HG03025 (cell line): ENCODE data around the gene EMILIN2.
"Not testable (repeated sequence)": the region's sequence is repeated elsewhere in the genome, so short reads cannot be mapped to it uniquely, and the experiment has no call there.

Source experiments
- ATAC-seq: cut with Tn5 transposase; IDR thresholded peaks from one replicate; pipeline ENCODE4 v1.9.1; 2021; ENCODE audit warnings: mild to moderate bottlenecking, moderate library complexity; ENCODE audit not compliant: unreplicated experiment, low FRiP score

The EMILIN2 gene

DNA sequence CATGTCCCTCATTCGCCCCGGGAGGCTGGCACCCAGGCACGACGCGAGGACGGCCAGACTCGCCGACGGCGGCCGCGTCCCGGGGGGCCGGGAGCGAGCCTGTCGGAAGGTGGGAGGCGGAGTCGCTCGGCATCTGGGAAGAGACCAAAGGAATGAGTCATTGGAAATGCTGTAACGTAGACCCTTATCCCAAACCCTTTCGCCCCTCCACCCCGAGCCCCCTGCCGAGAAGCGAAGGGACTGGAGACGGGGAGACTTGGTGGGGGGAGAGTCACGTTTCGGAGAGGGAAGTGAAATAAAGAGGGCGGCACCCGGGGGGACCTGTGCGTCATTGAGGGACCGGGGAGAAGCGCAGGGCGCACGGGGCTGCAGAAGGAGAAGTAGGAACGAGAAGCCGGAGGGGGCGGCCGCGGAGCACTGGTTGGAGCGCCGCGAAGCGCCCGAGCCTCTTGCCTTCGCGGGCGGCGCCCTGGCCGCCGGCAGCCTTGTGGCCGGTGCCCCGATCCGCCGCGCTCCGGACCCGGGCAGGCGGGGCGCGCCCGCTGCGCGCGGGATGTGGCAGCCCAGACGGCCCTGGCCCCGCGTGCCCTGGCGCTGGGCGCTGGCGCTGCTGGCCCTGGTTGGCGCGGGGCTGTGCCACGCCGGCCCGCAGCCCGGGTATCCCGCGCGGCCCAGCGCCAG lies at the start of gene EMILIN2:
EMILIN2 (plus strand) TSS at position 371 of the 681 bp plus-strand sequence; CDS start at position 554, 183 bp downstream.
- ATAC-seq, result no peak

DNA sequence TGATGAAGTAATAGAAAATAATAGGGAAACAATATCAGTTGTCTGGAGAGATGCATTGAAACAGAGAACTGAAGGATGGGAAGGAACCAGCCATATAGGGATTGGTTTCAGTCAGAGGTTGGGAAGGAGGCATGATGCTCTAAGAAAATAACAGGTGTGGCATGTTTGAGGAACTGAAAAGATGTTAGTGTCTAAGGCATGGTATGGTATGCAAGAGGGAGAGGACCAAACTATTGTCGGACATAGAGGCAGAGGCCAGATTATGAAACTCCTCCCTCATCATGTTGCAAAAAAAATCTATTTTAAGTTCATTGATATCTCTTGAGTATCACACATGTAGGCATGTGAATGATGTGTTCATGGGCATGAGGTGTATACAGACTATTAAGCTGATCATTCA lies 48.9 kb upstream of the EMILIN2 start:
- no peak for ATAC-seq

DNA sequence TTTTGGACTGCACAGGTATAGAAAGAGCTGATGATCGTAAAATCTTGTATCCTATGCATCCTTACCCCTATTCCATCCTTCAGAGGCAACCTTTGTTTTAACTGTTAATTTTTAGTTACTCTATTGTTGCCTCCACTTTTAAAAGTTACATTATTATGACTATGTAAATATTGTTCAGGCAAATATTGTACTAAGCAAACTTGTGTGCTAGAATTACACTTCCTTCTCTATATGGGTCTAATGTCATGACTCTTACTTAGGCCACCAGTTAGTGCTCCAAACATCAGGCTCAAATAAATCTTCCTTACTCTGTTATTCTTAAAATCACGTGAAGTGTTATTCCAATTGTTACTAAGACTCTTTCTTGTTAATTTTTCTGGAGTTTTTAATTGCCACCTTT lies 47.4 kb upstream of the EMILIN2 start:
- ATAC-seq, result no peak

DNA sequence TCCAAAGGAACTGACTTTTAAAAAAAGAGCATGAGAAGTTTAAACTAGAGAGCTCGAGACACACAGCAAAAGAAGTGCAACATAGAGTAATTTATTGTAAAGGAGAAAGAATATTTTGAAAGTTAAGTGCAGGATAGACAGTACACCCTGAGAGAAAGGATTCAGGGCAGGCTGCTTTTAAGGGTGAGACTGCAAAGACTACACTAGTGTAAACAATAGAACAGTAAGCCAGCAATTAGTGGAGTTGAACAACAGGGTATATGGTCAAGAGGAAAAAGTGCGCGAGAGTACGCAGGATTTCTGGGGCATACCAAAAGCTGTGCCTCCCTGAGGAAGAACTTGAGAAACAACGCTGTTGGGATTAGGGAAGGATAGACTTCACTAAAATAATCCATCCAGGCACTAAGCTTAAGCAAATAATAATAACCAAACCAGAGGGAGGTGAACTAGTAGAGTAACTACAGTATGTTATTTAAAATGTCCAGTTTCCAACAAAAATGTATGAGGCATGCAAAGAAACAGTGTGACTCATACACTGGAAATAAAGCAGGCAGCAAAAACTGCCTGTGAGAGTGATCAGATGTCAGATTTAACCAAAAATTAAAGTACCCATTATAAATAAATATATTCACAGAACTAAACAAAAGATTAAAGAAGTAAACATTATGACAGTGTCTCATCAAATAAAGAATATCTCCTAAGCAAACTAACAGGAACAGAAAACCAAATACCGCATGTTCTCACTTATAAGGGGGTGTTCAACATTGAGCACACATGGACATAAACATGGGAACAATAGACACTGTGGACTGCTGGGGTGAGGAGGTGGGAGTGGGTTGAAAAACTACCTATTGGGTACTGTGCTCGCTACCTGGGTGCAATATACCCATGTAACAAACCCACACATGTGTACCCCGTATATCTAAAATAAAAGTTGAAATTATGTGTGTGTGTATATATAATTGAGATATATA lies 40.5 kb upstream of the EMILIN2 start:
- no peak for ATAC-seq

DNA sequence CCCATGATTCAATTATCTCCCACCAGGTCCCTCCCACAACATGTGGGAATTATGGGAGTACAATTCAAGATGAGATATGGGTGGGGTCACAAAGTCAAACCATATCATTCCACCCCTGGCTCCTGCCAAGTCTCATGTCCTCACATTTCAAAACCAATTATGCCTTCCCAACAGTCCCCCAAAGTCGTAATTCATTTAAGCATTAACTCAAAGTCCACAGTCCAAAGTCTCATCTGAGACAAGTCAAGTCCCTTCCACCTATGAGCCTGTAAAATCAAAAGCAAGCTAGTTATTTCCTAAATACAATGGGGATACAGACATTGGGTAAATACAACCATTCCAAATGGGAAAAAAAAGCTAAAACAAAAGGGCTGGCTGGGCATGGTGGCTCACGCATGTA lies 38.2 kb upstream of the EMILIN2 start:
- not testable (repeated sequence) for ATAC-seq

DNA sequence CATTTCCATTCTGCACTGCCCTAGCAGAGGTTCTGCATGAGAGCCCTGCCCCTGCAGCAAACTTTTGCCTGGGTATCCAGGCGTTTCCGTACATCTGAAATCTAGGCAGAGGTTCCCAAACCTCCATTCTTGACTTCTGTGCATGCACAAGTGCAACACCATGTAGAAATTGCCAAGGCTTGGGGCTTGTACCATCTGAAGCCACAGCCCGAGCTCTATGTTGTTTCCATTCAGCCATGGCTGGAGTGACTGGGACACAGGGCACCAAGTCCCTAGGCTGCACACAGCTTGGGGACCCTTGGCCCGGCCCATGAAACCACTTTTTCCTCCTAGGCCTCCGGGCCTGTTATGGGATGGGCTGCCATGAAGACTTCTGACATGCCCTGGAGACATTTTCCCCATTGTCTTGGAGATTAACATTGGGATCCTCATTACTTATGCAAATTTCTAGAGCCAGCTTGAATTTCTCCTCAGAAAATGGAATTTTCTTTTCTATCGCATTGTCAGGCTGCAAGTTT lies 37.1 kb upstream of the EMILIN2 start:
- not testable (repeated sequence) for ATAC-seq

DNA sequence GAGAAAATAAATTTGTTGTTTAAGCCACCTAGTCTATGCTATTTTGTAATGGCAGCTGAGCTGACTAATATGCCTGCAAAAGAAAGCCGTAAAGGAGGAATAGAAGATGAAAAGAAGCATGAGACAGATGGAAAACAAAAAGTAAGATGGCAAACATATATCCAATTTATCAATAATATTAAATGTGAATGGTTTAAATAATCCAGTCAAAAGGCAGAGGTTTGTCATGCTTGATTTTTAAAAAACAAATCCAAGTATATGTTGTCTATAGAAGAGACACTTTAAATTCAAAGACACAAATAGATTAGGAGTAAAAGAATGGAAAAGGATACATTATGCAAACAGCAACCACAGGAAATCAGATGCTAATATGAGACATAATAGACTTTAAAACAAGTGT lies 35.4 kb upstream of the EMILIN2 start:
- no peak for ATAC-seq

DNA sequence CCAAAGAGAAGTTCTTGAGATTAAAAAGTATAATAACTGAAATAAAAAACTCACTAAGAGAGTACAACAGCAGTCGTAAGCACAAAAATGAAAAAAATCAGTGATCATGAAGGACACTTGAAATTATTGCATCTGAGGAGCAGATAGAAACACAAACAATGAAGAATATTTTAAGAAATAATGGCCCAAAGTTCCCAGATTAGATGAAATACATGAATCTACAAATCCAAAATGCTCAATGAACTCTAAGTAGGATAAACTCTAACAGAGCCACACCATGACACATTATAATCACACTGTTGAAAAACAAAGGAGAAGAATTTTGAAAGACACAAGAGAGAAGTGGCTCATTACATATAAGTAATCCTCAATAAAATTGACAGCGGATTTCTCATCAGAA lies 31.9 kb upstream of the EMILIN2 start:
- no peak for ATAC-seq

DNA sequence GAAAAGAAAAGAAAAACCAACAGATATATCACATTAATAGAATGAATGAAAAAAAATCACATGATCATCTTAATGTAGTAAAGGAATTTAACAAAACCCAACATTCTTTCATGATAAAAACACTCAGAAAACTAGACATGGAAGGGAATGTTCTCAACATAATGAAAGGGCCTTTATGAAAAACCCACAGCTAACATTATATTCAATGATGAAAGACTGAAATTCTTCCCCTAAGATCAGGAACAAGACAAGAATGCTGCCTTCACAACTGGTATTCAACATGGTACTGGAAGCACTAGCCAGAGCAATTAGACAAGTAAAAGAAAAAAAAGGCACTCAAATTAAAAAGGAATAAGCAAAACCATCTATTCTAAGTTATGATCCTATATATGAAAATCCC lies 28.5 kb upstream of the EMILIN2 start:
- ATAC-seq, result no peak

DNA sequence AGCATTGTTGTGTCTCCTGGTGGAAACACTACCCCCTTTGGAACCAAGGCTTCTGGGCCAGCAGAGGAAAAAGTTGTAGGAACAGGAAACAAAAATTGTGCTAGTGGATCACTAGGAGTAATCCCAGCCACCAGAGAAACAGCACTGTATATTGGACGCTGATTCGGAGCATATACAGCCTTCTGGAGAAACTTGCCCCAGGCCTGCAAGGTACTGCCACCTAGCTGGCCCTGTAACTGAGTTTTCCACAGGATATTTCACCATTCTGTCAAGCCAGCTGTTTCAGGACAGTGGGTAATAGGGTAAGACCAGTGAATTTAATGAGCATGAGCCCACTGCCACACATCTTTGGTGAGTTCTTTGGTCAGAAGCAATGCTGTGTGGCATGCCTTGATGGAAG lies 25.1 kb upstream of the EMILIN2 start:
- ATAC-seq, result no peak

DNA sequence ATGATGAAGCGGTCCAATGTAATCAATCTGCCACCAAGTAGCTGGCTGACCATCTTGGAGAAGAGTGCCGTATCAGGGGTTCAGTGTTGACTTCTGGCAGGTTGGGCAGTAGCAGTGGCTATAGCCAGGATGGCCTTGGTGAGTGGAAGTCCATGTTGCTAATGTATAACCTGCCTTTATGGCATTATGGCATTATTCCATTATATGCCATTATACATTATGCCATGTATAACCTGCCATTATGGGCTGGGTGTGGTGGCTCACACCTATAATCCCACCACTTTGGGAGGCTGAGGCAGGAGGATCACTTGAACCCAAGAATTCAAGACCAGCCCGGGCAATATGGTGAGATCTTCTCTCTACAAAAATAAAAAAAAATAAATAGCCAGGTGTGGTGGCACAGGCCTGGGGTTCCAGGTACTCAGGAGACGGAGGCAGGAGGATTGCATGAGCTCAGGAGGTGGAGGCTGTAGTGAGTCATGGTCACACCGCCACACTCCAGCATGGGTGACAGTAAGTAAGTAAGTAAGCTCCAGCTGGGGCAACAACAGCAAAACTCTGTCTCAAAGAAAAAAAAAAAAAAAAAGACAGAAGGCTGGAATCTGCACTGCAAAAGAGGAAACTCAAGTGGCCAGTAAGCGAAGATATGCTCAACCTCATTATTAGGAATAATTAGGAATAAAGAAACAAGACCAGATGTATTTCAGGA lies 24.4 kb upstream of the EMILIN2 start:
- ATAC-seq, result no peak

DNA sequence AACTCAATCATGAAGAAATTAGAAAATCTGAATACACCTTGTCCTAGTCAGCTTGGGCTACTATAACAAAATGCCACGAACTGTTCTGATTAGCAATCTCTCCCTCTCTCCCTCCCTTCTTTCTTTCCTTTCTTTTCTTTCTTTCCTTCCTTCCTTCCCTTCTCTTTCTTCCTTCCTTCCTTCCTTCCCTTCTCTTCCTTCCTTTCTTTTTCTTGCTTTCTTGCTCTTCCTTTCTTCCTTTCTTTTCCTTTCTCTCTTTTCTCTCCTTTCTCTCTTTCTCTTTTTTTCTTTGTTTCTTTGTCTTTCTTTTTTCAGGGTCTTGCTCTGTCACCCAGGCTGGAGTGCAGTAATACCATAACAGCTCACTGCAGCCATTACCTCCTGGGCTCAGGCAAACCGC lies 23.6 kb upstream of the EMILIN2 start:
- ATAC-seq, result no peak

DNA sequence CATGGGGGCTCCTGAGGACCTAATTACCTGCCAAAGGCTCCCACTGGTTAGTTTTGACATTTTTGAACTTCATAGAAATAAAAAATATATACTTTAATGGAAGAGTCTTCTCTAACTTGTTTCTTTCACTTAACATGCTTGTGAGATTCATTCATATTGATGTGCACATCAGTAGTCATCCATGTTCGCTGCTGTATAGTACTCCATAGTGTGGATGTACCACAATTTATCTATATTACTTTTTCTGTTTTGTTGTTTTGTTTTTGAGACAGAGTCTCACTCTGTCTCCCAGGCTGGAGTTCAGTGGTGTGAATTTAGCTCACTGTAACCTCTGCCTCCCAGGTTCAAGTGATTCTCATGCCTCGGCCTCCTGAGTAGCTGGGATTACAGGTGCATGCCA lies 22.8 kb upstream of the EMILIN2 start:
- no peak for ATAC-seq

DNA sequence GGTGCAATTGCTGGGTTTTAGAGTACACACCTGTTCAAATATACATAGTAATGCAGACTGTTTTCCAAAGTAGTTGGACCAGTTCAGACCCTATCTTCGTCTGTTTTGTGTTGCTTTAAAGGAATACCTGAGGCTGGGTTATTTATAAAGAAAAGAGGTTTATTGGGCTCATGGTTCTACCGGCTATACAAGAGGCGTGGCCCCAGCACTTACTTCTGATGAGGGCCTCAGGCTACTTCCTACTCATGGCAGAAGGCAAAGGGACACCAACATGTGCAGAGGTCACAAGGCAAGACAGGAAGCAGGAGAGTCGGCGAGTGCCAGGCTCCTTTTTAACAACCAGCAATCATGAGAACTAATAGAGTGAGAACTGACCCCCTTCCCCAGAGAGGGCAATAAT lies 21.9 kb upstream of the EMILIN2 start:
- ATAC-seq, result no peak

DNA sequence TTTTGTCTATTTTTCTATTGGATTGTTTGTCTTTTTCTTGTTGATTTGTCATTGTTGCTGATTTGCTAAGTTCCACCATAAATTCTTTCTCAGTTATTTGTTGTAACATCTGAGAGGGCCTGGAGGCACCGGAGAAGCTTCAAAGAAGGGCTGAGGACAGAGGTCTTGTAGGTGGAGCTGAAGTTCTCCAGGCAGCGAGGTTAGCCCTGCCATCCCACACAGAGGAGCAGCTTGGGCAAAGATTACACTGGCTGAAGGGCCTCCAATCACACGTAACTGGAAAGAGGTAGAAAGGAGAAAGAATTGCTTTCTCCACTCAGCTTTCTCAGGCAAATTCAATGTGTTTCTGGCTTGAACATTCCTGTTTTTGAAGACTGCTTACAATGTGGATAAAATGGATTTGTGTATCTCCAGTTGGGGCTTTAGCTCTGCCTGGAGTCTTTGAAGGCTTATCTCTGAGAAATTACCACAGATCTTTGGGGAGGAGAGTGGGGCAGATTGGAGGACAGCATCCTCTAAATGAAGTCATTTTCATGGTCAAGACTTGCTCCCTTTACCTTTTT lies 21.1 kb upstream of the EMILIN2 start:
- no peak for ATAC-seq

DNA sequence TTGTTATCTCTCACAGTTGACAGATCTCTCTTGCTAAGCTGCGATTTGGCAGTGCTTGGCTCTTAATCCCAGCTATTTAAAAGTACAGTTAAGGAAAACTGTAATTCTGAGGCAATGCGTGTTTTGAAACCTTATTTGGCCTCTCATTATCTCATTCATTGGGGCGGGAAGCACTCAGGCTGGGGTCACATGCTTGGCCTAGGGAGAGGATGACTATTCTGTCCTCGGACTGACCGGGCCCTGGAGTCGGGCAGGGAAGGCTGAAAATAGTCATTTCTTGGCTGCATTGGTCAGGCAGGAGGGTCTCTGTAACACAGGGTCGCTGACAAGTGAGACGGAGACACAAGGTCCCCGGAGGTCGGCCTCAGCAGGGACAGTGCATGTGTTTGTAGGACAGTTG lies 20.2 kb upstream of the EMILIN2 start:
- ATAC-seq, result no peak

DNA sequence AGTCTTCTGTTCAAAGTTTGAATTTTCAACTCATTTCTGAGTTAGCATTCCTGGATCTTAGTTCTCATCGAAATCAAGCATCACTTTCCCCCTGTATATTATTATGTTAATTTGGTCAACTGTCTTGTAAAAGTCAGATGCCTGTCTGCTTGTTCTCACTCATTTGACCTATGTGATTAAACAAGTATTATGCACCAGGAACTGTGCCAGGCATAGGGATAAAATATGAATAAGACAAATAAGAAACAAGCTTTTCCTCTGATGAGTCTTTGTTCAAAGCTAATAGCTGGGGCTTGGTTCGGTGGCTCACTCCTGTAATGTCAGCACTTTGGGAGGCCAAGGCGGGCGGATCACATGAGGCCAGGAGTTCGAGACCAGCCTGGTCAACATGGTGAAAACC lies 19.7 kb upstream of the EMILIN2 start:
- ATAC-seq, result no peak

DNA sequence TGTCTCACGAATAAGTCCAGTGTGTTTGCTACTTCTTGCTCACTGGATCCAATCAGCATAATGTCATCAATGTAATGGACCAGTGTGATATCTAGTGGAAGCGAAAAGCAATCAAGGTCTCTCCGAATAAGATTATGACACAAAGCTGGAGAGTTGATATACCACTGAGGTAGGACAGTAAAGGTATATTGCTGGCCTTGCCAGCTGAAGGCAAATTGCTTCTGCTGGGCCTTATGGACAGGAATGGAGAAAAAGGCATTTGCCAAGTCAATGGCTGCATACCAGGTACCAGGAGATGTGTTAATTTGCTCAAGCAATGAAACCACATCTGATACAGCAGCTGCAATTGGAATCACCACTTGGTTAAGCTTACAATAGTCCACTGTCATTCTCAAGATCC lies 10.7 kb upstream of the EMILIN2 start:
- not testable (repeated sequence) for ATAC-seq

DNA sequence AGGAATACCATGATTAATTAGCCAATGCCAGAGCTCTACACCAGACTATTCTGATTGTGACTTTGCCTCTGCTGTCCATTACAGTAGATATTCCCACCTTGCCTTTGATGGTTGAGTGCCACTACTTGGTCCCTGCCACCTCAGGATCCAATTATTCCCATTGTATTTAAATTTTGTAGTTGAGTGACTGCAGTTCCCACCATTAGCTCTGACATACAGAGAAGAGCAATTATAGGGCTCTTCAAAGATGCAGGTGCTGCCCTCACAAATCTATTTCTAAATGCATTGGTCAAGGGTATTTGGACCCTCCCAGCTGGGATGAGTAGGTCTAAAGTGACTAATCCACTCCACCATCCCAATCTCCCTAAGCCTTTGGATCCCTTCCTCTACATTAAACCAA lies 9.5 kb upstream of the EMILIN2 start:
- not testable (repeated sequence) for ATAC-seq

DNA sequence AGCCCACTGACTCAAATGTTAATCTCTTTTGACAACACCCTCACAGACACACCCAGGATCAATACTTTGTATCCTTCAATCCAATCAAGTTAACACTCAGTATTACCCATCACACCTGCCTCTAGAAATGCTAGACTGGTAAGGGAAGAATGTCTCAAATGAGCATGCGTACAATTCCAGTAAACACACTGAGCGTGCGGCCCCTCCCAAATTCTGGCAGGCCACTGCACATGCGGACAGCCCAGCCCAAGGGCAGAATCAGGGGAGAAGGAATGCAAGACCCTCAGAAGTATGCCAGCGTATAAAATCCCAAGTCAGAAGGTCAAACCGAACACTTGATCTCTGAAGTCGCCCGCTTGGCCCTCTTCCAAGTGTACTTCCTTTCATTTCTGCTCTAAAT lies 7.6 kb upstream of the EMILIN2 start:
- no peak for ATAC-seq

DNA sequence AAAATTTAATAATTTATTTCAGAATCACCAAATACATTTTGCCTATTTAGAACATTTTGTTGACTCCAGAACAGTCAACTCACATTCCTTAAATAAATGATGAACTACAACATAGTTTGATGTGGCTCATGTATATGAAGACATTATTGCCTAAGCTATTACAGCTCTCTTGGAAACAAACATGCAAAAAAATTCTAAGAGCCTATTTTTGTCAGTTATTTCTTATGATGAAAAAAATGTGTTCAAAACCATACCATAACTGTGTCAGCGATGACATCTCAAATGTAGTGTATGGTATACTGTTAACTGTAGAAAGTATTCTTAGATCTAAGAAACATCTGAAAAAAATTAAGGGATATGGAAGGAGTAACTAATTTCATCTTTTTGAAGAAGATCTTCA lies 6.3 kb upstream of the EMILIN2 start:
- no peak for ATAC-seq
